NT2/D1 (cell line): ENCODE measurements around the gene NKX3-2.

Experiments used
- SUZ12 ChIP-seq: IDR thresholded peaks from 2 replicates; pipeline ENCODE4 v1.6.1; 2011; ENCODE audit not compliant: insufficient read length, insufficient read depth; ENCODE audit errors: extremely low read depth
- YY1 ChIP-seq: IDR thresholded peaks from 2 replicates; pipeline ENCODE4 v1.6.1; 2011; ENCODE audit not compliant: insufficient read length, insufficient read depth
- ZNF274 ChIP-seq: IDR thresholded peaks from 2 replicates; pipeline ENCODE4 v1.6.1; 2011; ENCODE audit warnings: mild to moderate bottlenecking, low read depth, low read length

- no peak for TF ChIP-seq ZNF274
- no peak for TF ChIP-seq YY1
- TF ChIP-seq SUZ12 = no peak
Observed at GRCh38 chr4:13537832-13538177, 6.5 kb downstream of the NKX3-2 start.
